Measurements from ENCODE around the gene LRRC56. TPM values are rescaled to one million over a fixed set of nuclear protein-coding genes. Genes with fewer than 3 reads are reported as not detected.

LRRC56 gene
- total and polyA plus RNA-seq, 2 of the 13 experiments (the other 11 are each of a cell fraction or from before 2014, with no cell fraction given), result 0.11 to 0.29 TPM

- TF ChIP-seq SMYD3 (CRISPR knock-in tag; IDR thresholded peaks at IDR 0.05) (no peak), ZFP36L1 (CRISPR knock-in tag; IDR thresholded peaks at IDR 0.05) (no peak), SETDB1 (CRISPR knock-in tag; IDR thresholded peaks at IDR 0.05; ENCODE audit: borderline replicate concordance) (no peak), GLI4 (CRISPR knock-in tag; IDR thresholded peaks at IDR 0.05; ENCODE audit: borderline replicate concordance) (no peak), CEBPG (CRISPR knock-in tag; IDR thresholded peaks at IDR 0.05) (peak; percentile 31; the same call in 1 of the 2 replicates), ZNF652 (CRISPR knock-in tag; IDR thresholded peaks at IDR 0.05; ENCODE audit: borderline replicate concordance, low read depth) (no peak; the same call in 1 of the 2 replicates), ZNF646 (CRISPR knock-in tag; IDR thresholded peaks at IDR 0.05) (no peak), FOXP1 (IDR thresholded peaks at IDR 0.05) (no peak), FOXP1 (CRISPR knock-in tag; IDR thresholded peaks at IDR 0.05) (no peak), ZNF775 (CRISPR knock-in tag; IDR thresholded peaks at IDR 0.05; ENCODE audit: borderline replicate concordance) (no peak), RARG (CRISPR knock-in tag; IDR thresholded peaks at IDR 0.05; ENCODE audit: low read depth) (no peak), CREBL2 (CRISPR knock-in tag; IDR thresholded peaks at IDR 0.05; ENCODE audit: borderline replicate concordance) (no peak), GABPB1 (CRISPR knock-in tag; IDR thresholded peaks at IDR 0.05) (peak; percentile 72), FLYWCH1 (CRISPR knock-in tag; IDR thresholded peaks at IDR 0.05) (0 out of 2 replicates have a peak, but pooled peaks have one; percentile 33), TEAD2 (CRISPR knock-in tag; IDR thresholded peaks at IDR 0.05) (no peak), HIVEP1 (CRISPR knock-in tag; IDR thresholded peaks at IDR 0.05) (no peak), HNF4A (CRISPR knock-in tag; IDR thresholded peaks at IDR 0.05) (no peak), ZSCAN9 (CRISPR knock-in tag; IDR thresholded peaks at IDR 0.05; ENCODE audit: borderline replicate concordance) (peak; percentile 24; the same call in 1 of the 2 replicates), HMGXB4 (CRISPR knock-in tag; IDR thresholded peaks at IDR 0.05; ENCODE audit: borderline replicate concordance in 1 of 2, low read depth in 1 of 2) (peak in 1 of 2 experiments; percentile 42; a peak in 2 of 4 replicates), POGZ (CRISPR knock-in tag; IDR thresholded peaks at IDR 0.05) (no peak)
Measured at GRCh38 chr11:561148-562003, 24.0 kb downstream of the LRRC56 start (continued).
